G401 (cell line): ENCODE measurements around the gene SMIM28. TPM values are rescaled to one million over a fixed set of nuclear protein-coding genes. Genes with fewer than 3 reads are reported as not detected.
A peak's percentile ranks its signal among the peaks of the same experiment; 100 is the strongest.

Source experiments
- DNase-seq: peaks from one replicate; pipeline ENCODE4 v3.0.0-alpha.2; 2015; ENCODE audit warnings: low spot score
- in situ Hi-C: cut with HindIII; loops from 2 replicates; pipeline ENCODE4 v1.10.0; 2016; ENCODE audit warnings: low sequenced_read_pairs, mixed read lengths
- total RNA-seq: library from RNA; depleted of rRNA; stranded (reverse); fragments of >200 nt; shearing (Covaris generic); gene quantifications from 2 replicates; pipeline ENCODE4 v1.2.3, GENCODE V29; 2014

The SMIM28 gene
- total RNA-seq, 1 experiment from 2014 or later = not detected

- in situ Hi-C loops = no loop called here
- peak; percentile 15 for DNase-seq
Observed at GRCh38 chr6:138403324-138403800, 25.7 kb downstream of the SMIM28 start.

- in situ Hi-C loops = no loop called here
- DNase-seq = peak; percentile 91
Observed at GRCh38 chr6:138403801-138404665, 26.3 kb downstream of the SMIM28 start, which contains the start of gene HEBP2. TSS of gene HEBP2 (plus strand) at chr6:138404223. CDS start at chr6:138404496, 273 bp downstream.

GRCh38 chr6:138404666-138405337 lies 27.1 kb downstream of the SMIM28 start:
- in situ Hi-C loops = no loop called here
- DNase-seq = peak; percentile 33

- in situ Hi-C loops = no loop called here
- DNase-seq = peak; percentile 18
Observed at GRCh38 chr6:138405816-138406413, 28.2 kb downstream of the SMIM28 start.

- DNase-seq = peak; percentile 28
- in situ Hi-C loops = no loop called here
Observed at GRCh38 chr6:138406443-138406842, 28.7 kb downstream of the SMIM28 start.

- in situ Hi-C loops = no loop called here
- DNase-seq = no peak
Observed at GRCh38 chr6:138410048-138410735, 32.5 kb downstream of the SMIM28 start.

- in situ Hi-C loops = no loop called here
- no peak for DNase-seq
Observed at GRCh38 chr6:138410972-138411880, 33.5 kb downstream of the SMIM28 start.

- peak; percentile 14 for DNase-seq
- in situ Hi-C loops = no loop called here
Observed at GRCh38 chr6:138415125-138415524, 37.4 kb downstream of the SMIM28 start.

GRCh38 chr6:138416206-138416605 lies 38.5 kb downstream of the SMIM28 start:
- no peak for DNase-seq
- in situ Hi-C loops = no loop called here

GRCh38 chr6:138417493-138418117 lies 39.9 kb downstream of the SMIM28 start:
- in situ Hi-C loops = no loop called here
- DNase-seq = no peak

- DNase-seq = no peak
- in situ Hi-C loops = no loop called here
Observed at GRCh38 chr6:138418118-138418742, 40.5 kb downstream of the SMIM28 start.

- DNase-seq = no peak
- in situ Hi-C loops = no loop called here
Observed at GRCh38 chr6:138419766-138420165, 42.1 kb downstream of the SMIM28 start.

GRCh38 chr6:138420356-138420755 lies 42.7 kb downstream of the SMIM28 start:
- no peak for DNase-seq
- in situ Hi-C loops = no loop called here

GRCh38 chr6:138421089-138421488 lies 43.4 kb downstream of the SMIM28 start:
- in situ Hi-C loops = no loop called here

GRCh38 chr6:138421608-138422007 lies 43.9 kb downstream of the SMIM28 start:
- in situ Hi-C loops = no loop called here
- no peak for DNase-seq

More at GRCh38 chr6:138421089-138421488, 43.4 kb downstream of the SMIM28 start:
- DNase-seq = no peak

- no peak for DNase-seq
- in situ Hi-C loops = no loop called here
Observed at GRCh38 chr6:138422861-138423260, 45.2 kb downstream of the SMIM28 start.
